HCT116 (cell line): Measurements from ENCODE around the gene RASGRF1. TPM values are rescaled to one million over a fixed set of nuclear protein-coding genes. Genes with fewer than 3 reads are reported as not detected.

ENCODE experiments used
- ATAC-seq: fragments of 200-7000 bp; cut with Tn5 transposase; 2 replicates; pipeline ENCODE4 v1.9.1; 2020; ENCODE audit warnings: mild to moderate bottlenecking, moderate library complexity
- BruUV-seq: library from RNA; stranded (reverse); fragments of 400-500 nt; replicated peaks from 2 replicates; lab custom pipeline; 2021; lab: Mats Ljungman, UMichigan
- CTCF ChIA-PET: fragments of 300-600 bp; sonication (Branson Sonifier 250); formaldehyde crosslinking; loops from one replicate; lab custom pipeline; 2021; ENCODE audit warnings: antibody characterized with exemption; lab: Charles Lee
- POLR2A ChIA-PET: fragments of 300-600, 350-600 bp; sonication (Branson Sonifier 250); formaldehyde crosslinking; loops from one replicate; lab custom pipeline; 2021; ENCODE audit warnings: antibody characterized with exemption; lab: Charles Lee
- RAD21 ChIA-PET, 2 experiments: fragments of 300-600 bp; sonication (Branson Sonifier 250); formaldehyde crosslinking; loops; one replicate each; lab custom pipeline; 2023; ENCODE audit warnings: low total read pairs in 2 of 2; ENCODE audit not compliant: uncharacterized antibody in 2 of 2, unreplicated experiment in 2 of 2, low non-redundant PET in 1 of 2; lab: Charles Lee
- DNase-seq: peaks from one replicate; pipeline ENCODE4 v3.0.0-alpha.2; 2010; ENCODE audit warnings: low read depth, low spot score
- H2AFZ ChIP-seq: fragments of 200-600 bp; shearing (Covaris generic), sonication (generic); 2 replicates; pipeline ENCODE4 v1.6.1; 2017; ENCODE audit warnings: low read depth, mixed run types, mixed read lengths, antibody characterized with exemption, low read length; ENCODE audit not compliant: poor library complexity, severe bottlenecking
- H3K27ac ChIP-seq: 2 replicates; pipeline ENCODE4 v1.5.1; 2012; ENCODE audit warnings: low read depth, low read length
- H3K27me3 ChIP-seq: fragments of 200-600 bp; sonication (generic); 2 replicates; pipeline ENCODE4 v1.6.1; 2016; ENCODE audit warnings: mixed run types, low read length, mixed read lengths; ENCODE audit not compliant: insufficient read depth
- H3K36me3 ChIP-seq, 2 experiments: fragments of 200-500 bp in 1 of 2; fragments of 200-600 bp in 1 of 2; sonication (Bioruptor generic) in 1 of 2; sonication (generic) in 1 of 2; 2 replicates each; pipeline versions ENCODE4 v1.5.1 to v1.6.1; 2014 to 2016; ENCODE audit warnings: low read length in 2 of 2, inconsistent platforms in 1 of 2, mixed read lengths in 1 of 2, mixed run types in 1 of 2; ENCODE audit not compliant: insufficient read depth in 2 of 2, control insufficient read depth in 1 of 2
- H3K4me1 ChIP-seq, 2 experiments: fragments of 200-600 bp in 1 of 2; sonication (generic) in 1 of 2; 2 replicates each; pipeline versions ENCODE4 v1.5.1 to v1.6.1; 2012 to 2017; ENCODE audit warnings: low read length in 2 of 2, inconsistent platforms in 1 of 2, mild to moderate bottlenecking in 1 of 2, mixed read lengths in 1 of 2, mixed run types in 1 of 2, moderate library complexity in 1 of 2; ENCODE audit not compliant: insufficient read depth in 2 of 2, control insufficient read depth in 1 of 2
- H3K4me2 ChIP-seq: fragments of 200-600 bp; sonication (generic); 2 replicates; pipeline ENCODE4 v1.6.1; 2017; ENCODE audit warnings: mixed run types, low read length, mixed read lengths
- H3K4me3 ChIP-seq, 2 experiments: fragments of 200-600 bp in 1 of 2; sonication (generic) in 1 of 2; replicated peaks in 1 of 2; 2 replicates each; pipeline ENCODE4 v1.5.1; 2011 to 2016; ENCODE audit warnings: low read length in 2 of 2, control low read depth in 1 of 2, low read depth in 1 of 2, mild to moderate bottlenecking in 1 of 2, mixed read lengths in 1 of 2, mixed run types in 1 of 2
- H3K79me2 ChIP-seq: fragments of 200-600 bp; sonication (generic); 2 replicates; pipeline ENCODE4 v1.6.1; 2017; ENCODE audit warnings: mild to moderate bottlenecking, mixed run types, low read length, moderate library complexity, mixed read lengths; ENCODE audit not compliant: insufficient read depth
- H3K9ac ChIP-seq: fragments of 200-600 bp; sonication (generic); 2 replicates; pipeline ENCODE4 v1.6.1; 2016; ENCODE audit warnings: low read length, mixed read lengths
- H3K9me2 ChIP-seq: fragments of 200-600 bp; sonication (generic), shearing (Covaris generic); 2 replicates; pipeline ENCODE4 v1.6.1; 2017; ENCODE audit warnings: mixed run types, mild to moderate bottlenecking, moderate library complexity; ENCODE audit not compliant: insufficient read depth
- H3K9me3 ChIP-seq, 2 experiments: fragments of 200-500 bp in 1 of 2; fragments of 200-600 bp in 1 of 2; sonication (Bioruptor generic) in 1 of 2; sonication (generic) in 1 of 2; 2 replicates each; pipeline ENCODE4 v1.6.1; 2014 to 2017; ENCODE audit warnings: low read length in 2 of 2, mixed read lengths in 2 of 2, inconsistent platforms in 1 of 2, low read depth in 1 of 2, mild to moderate bottlenecking in 1 of 2, mixed run types in 1 of 2, moderate library complexity in 1 of 2; ENCODE audit not compliant: control insufficient read depth in 1 of 2, insufficient read depth in 1 of 2
- H4K20me1 ChIP-seq: fragments of 200-600 bp; sonication (generic), shearing (Covaris generic); 2 replicates; pipeline ENCODE4 v1.6.1; 2017; ENCODE audit warnings: mixed run types, mild to moderate bottlenecking, moderate library complexity; ENCODE audit not compliant: insufficient read depth
- ATF3 ChIP-seq: IDR thresholded peaks from 2 replicates; pipeline ENCODE4 v1.6.1; 2012
- CBX3 ChIP-seq: IDR thresholded peaks from 2 replicates; pipeline ENCODE4 v1.6.1; 2012; ENCODE audit warnings: low read depth
- FOSL1 ChIP-seq: IDR thresholded peaks from 2 replicates; pipeline ENCODE4 v1.6.1; 2012; ENCODE audit warnings: low read depth
- POLR2A ChIP-seq: IDR thresholded peaks from 2 replicates; pipeline ENCODE4 v1.7.0; 2011; ENCODE audit warnings: borderline replicate concordance; ENCODE audit not compliant: insufficient read depth, insufficient read length; ENCODE audit errors: extremely low read depth
- REST ChIP-seq: IDR thresholded peaks from 2 replicates; pipeline ENCODE4 v1.6.1; 2012; ENCODE audit warnings: low read depth
- SIN3A ChIP-seq: IDR thresholded peaks from 2 replicates; pipeline ENCODE4 v1.6.1; 2012; ENCODE audit warnings: low read depth
- SP1 ChIP-seq: IDR thresholded peaks from 2 replicates; pipeline ENCODE4 v1.6.1; 2012; ENCODE audit warnings: low read depth
- ZNF274 ChIP-seq: fragments of 200-500 bp; sonication (Bioruptor generic); IDR thresholded peaks from 2 replicates; pipeline ENCODE4 v1.6.1; 2014; ENCODE audit warnings: mild to moderate bottlenecking, low read depth, low read length, inconsistent platforms
- intact Hi-C: fragments of 100-400 bp; cut with micrococcal nuclease; formaldehyde crosslinking; loops from 2 replicates; pipeline ENCODE4 v1.10.0; 2022
- total RNA-seq: library from RNA; stranded (reverse); gene quantifications from one replicate; pipeline ENCODE4 v1.2.1, GENCODE V29; 2021; ENCODE audit not compliant: unreplicated experiment
- TF ChIP-seq, protein P1 (sequence below), 3 experiments: fragments of 200-600 bp in 1 of 3; sonication (generic) in 1 of 3; IDR thresholded peaks in 2 of 3; conservative IDR thresholded peaks in 1 of 3; 2 replicates each; pipeline ENCODE4 v1.5.1; 2012 to 2017; ENCODE audit warnings: low read depth in 2 of 3, low read length in 2 of 3, antibody characterized with exemption in 1 of 3, borderline replicate concordance in 1 of 3, control low read depth in 1 of 3, mild to moderate bottlenecking in 1 of 3, mixed read lengths in 1 of 3, mixed run types in 1 of 3, moderate library complexity in 1 of 3; ENCODE audit not compliant: insufficient read depth in 1 of 3

Gene RASGRF1
- total RNA-seq, 1 experiment from 2014 or later, result 2.4 TPM

DNA sequence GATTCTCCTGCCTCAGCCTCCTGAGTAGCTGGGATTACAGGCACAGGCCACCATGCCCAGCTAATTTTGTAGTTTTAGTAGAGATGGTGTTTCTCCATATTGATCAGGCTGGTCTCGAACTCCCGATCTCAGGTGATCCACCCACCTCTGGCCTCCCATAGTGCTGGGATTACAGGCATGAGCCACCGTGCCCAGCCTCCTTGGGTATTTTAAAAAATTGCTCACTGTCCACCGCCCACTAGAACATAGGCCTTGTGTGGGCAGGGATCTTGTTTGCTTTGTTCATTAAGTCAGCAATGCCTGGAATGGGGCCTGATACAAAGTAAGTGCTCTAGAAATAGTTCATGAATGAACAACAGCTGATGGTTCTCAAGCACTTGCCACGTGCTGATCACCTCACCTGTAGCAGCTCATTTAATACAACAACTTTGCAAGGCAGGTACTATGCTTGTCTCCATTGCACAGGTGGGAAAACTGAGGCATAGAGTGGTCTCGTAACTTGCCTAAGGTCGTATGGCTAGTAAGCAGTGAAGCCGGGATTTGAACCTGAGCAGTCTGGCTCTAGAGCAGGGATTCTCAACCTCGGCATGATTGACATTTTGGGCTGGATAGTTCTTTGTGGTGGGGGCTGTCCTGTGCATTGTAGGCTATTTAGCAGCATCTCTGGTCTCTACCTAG is 133.0 kb downstream of the RASGRF1 start:
- H4K20me1 ChIP-seq, result no peaks in the 10 kb centered on the region
- H3K4me3 ChIP-seq, result no peak overlapping the region
- no peaks in the 10 kb centered on the region for H3K9me2 ChIP-seq
- H3K79me2 ChIP-seq, result no peaks in the 10 kb centered on the region
- H3K36me3 ChIP-seq, result no peaks in the 10 kb centered on the region
- no peak overlapping the region for H2AFZ ChIP-seq
- no peak overlapping the region for H3K9ac ChIP-seq
- H3K27me3 ChIP-seq, result no peaks in the 10 kb centered on the region
- TF ChIP-seq SP1, result no peak
- TF ChIP-seq REST, result no peak
- no peak for TF ChIP-seq POLR2A
- TF ChIP-seq, protein P1, sequence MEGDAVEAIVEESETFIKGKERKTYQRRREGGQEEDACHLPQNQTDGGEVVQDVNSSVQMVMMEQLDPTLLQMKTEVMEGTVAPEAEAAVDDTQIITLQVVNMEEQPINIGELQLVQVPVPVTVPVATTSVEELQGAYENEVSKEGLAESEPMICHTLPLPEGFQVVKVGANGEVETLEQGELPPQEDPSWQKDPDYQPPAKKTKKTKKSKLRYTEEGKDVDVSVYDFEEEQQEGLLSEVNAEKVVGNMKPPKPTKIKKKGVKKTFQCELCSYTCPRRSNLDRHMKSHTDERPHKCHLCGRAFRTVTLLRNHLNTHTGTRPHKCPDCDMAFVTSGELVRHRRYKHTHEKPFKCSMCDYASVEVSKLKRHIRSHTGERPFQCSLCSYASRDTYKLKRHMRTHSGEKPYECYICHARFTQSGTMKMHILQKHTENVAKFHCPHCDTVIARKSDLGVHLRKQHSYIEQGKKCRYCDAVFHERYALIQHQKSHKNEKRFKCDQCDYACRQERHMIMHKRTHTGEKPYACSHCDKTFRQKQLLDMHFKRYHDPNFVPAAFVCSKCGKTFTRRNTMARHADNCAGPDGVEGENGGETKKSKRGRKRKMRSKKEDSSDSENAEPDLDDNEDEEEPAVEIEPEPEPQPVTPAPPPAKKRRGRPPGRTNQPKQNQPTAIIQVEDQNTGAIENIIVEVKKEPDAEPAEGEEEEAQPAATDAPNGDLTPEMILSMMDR (IDR thresholded peaks at IDR 0.05 in 2 of 3, conservative IDR thresholded peaks at IDR 0.05 in 1 of 3; ENCODE audit: borderline replicate concordance in 1 of 3, insufficient read depth in 1 of 3, low read depth in 2 of 3, low read length in 2 of 3), result no peak
- TF ChIP-seq FOSL1, result no peak
- no peak for TF ChIP-seq ATF3
- TF ChIP-seq SIN3A, result no peak
- no peak for TF ChIP-seq ZNF274
- TF ChIP-seq CBX3, result no peak
- POLR2A ChIA-PET, result no interaction called here
- intact Hi-C loops, result no loop called here
- no peak overlapping the region for H3K27ac ChIP-seq
- DNase-seq, result no peak
- BruUV-seq, result no TSS peak
- H3K4me2 ChIP-seq, result no peak overlapping the region
- CTCF ChIA-PET, result no interaction called here
- ATAC-seq, result no peak
- peaks cover 0 to 3% of the 10 kb centered on the region in 2 experiments; a peak in 1 of 4 replicates for H3K4me1 ChIP-seq
- RAD21 ChIA-PET, result no interaction called here
- no peaks in the 10 kb centered on the region for H3K9me3 ChIP-seq
